Erythroblast (primary cell): ENCODE data around the gene PSMD5.

ENCODE experiments used
- GATA1 ChIP-seq: IDR thresholded peaks from 2 replicates; pipeline ENCODE4 v1.6.1; 2011; ENCODE audit warnings: low read depth, mild to moderate bottlenecking, control low read depth, low read length, moderate library complexity
- POLR2A ChIP-seq: IDR thresholded peaks from 2 replicates; pipeline ENCODE4 v1.6.1; 2011; ENCODE audit warnings: mild to moderate bottlenecking, low read length

- TF ChIP-seq POLR2A (no peak), GATA1 (no peak)
Observed at GRCh38 chr9:120837921-120838320, 4.8 kb downstream of the PSMD5 start.
